ENCODE measurements around the gene CRACR2A. TPM values are rescaled to one million over a fixed set of nuclear protein-coding genes. Genes with fewer than 3 reads are reported as not detected.

Gene CRACR2A
- total and polyA plus RNA-seq, 2 of the 4 experiments (the other 2 are of a cell fraction), result 0.54 to 0.60 TPM

DNA sequence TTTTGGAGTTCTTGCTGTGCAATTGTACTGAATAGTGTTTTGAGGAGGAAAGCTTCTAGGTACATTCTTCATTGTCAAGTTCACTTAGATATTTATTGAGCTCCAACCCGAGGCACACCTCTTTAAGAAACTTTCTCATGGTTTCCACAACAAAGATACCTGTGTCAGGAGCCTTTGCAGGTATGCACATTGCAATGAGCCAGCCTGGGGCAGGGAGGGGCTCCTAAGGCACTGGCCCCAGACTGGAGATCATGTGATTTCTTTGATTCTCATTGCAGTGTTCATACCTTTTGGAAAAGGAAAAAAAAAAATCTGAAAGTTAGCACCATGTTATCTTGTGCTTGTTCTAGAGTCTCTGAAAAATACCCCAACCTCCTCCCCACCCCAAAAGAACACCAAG is 181.6 kb downstream of the CRACR2A start:
- H3K27ac ChIP-seq (ENCODE audit: insufficient read depth, low read length), result no peak overlapping the region
- peaks cover 1% of the 10 kb centered on the region; the same call in 1 of the 2 replicates for H3K27me3 ChIP-seq (ENCODE audit: control insufficient read depth, insufficient read depth, low read length)
- H3K9ac ChIP-seq (ENCODE audit: low read depth, low read length), result no peak overlapping the region
- dilution Hi-C loops (cut with HindIII; ENCODE audit: low sequenced_read_pairs, unreplicated experiment) (no loop called here), intact Hi-C loops (cut with micrococcal nuclease) (no loop called here), in situ Hi-C loops (cut with MboI; ENCODE audit: low sequenced_read_pairs) (no loop called here)
- H3K18ac ChIP-seq (ENCODE audit: low read depth, low read length), result no peak overlapping the region
- ATAC-seq (ENCODE audit: low read depth) (no peak), DNase-seq (no peak)
- no peak overlapping the region for H3K14ac ChIP-seq (replicated peaks; ENCODE audit: low read depth, low read length)
- H2BK15ac ChIP-seq (ENCODE audit: low read depth, low read length), result no peak overlapping the region
- no peak overlapping the region for H2AK9ac ChIP-seq (replicated peaks; ENCODE audit: low read depth, low read length, poor library complexity)
- H2AFZ ChIP-seq (replicated peaks; ENCODE audit: low read length, poor library complexity), result no peak overlapping the region
- H3K4me2 ChIP-seq (ENCODE audit: low read depth, low read length), result no peak overlapping the region
- H3K4me3 ChIP-seq (ENCODE audit: insufficient read depth, low read depth, low read length), result no peak overlapping the region
- no peak overlapping the region for H4K5ac ChIP-seq (ENCODE audit: low read depth, low read length)
- H2AK5ac ChIP-seq (ENCODE audit: low read depth, low read length), result no peak overlapping the region
- H3K23ac ChIP-seq (ENCODE audit: low read depth, low read length), result no peak overlapping the region
- TF ChIP-seq BHLHE40 (IDR thresholded peaks at IDR 0.05; ENCODE audit: low read depth, low read length) (no peak), CHD1 (IDR thresholded peaks at IDR 0.05; ENCODE audit: low read depth, low read length) (no peak), FOS (IDR thresholded peaks at IDR 0.05; ENCODE audit: low read depth, low read length) (no peak), MAZ (IDR thresholded peaks at IDR 0.05; ENCODE audit: borderline replicate concordance, low read depth, low read length) (no peak), USF2 (IDR thresholded peaks at IDR 0.05; ENCODE audit: low read depth, low read length) (no peak), ELK1 (IDR thresholded peaks at IDR 0.05; ENCODE audit: borderline replicate concordance, low read depth, low read length) (no peak), SMC3 (IDR thresholded peaks at IDR 0.05; ENCODE audit: low read depth, low read length) (no peak), MAFK (IDR thresholded peaks at IDR 0.05; ENCODE audit: low read depth, low read length) (no peak), CEBPB (IDR thresholded peaks at IDR 0.05; ENCODE audit: low read depth, low read length) (no peak), RCOR1 (IDR thresholded peaks at IDR 0.05; ENCODE audit: insufficient replicate concordance, low read length) (no peak), RFX5 (IDR thresholded peaks at IDR 0.05; ENCODE audit: low read depth, low read length) (no peak), RAD21 (IDR thresholded peaks at IDR 0.05; ENCODE audit: low read length) (no peak), MXI1 (IDR thresholded peaks at IDR 0.05; ENCODE audit: borderline replicate concordance, low read depth, low read length) (no peak), POLR2A (IDR thresholded peaks at IDR 0.05; ENCODE audit: low read depth, low read length) (no peak), NFE2L2 (IDR thresholded peaks at IDR 0.05; ENCODE audit: low read depth, low read length) (no peak)
- TF ChIP-seq, protein P1, sequence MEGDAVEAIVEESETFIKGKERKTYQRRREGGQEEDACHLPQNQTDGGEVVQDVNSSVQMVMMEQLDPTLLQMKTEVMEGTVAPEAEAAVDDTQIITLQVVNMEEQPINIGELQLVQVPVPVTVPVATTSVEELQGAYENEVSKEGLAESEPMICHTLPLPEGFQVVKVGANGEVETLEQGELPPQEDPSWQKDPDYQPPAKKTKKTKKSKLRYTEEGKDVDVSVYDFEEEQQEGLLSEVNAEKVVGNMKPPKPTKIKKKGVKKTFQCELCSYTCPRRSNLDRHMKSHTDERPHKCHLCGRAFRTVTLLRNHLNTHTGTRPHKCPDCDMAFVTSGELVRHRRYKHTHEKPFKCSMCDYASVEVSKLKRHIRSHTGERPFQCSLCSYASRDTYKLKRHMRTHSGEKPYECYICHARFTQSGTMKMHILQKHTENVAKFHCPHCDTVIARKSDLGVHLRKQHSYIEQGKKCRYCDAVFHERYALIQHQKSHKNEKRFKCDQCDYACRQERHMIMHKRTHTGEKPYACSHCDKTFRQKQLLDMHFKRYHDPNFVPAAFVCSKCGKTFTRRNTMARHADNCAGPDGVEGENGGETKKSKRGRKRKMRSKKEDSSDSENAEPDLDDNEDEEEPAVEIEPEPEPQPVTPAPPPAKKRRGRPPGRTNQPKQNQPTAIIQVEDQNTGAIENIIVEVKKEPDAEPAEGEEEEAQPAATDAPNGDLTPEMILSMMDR (conservative IDR thresholded peaks at IDR 0.05; ENCODE audit: low read depth, low read length), result no peak
- no peak overlapping the region for H3K56ac ChIP-seq (ENCODE audit: extremely low read depth, insufficient read depth, low read length)
- CTCF ChIA-PET, result no interaction called here
- H3K36me3 ChIP-seq (ENCODE audit: control insufficient read depth, insufficient read depth, low read length), result no peaks in the 10 kb centered on the region
- H4K20me1 ChIP-seq (ENCODE audit: insufficient read depth, low read length), result no peaks in the 10 kb centered on the region
- no peaks in the 10 kb centered on the region for H3K4me1 ChIP-seq (ENCODE audit: control insufficient read depth, insufficient read depth, low read length)
- H3K9me3 ChIP-seq (ENCODE audit: control insufficient read depth, insufficient read depth, low read length), result no peaks in the 10 kb centered on the region
- no peaks in the 10 kb centered on the region for H3K9me1 ChIP-seq (ENCODE audit: insufficient read depth, low read length)
- H4K8ac ChIP-seq (ENCODE audit: low read depth in 2 of 2, low read length in 2 of 2), result no peak overlapping the region
- H2BK5ac ChIP-seq (ENCODE audit: low read depth, low read length, poor library complexity, severe bottlenecking), result no peak overlapping the region
- no CpG with 5 or more reads among the region's 1 CpG for WGBS, 2 experiments (ENCODE audit: extremely low coverage in 2 of 2, insufficient read length in 1 of 2)
- POLR2A ChIA-PET (ENCODE audit: unreplicated experiment), result no interaction called here
- BruUV-seq (replicated peaks), result no TSS peak
- no peak overlapping the region for H2BK120ac ChIP-seq (ENCODE audit: low read depth, low read length)
- no peak overlapping the region for H4K91ac ChIP-seq (ENCODE audit: insufficient read depth, low read depth, low read length)
- no peaks in the 10 kb centered on the region for H3K79me1 ChIP-seq (ENCODE audit: low read depth in 1 of 2, low read length in 2 of 2)
- H3K4ac ChIP-seq (ENCODE audit: low read depth, low read length), result no peak overlapping the region
- H2BK20ac ChIP-seq (ENCODE audit: low read depth, low read length), result no peak overlapping the region

Measured in IMR-90 (cell line).